Stimulated activated CD8-positive, alpha-beta memory T cell treated with anti-CD3 and anti-CD28 coated beads, Interleukin-15, amount 100 ng/mL, for 1 hour (primary cell): ENCODE measurements around the gene KCNK18.

ENCODE experiments used
- DNase-seq: peaks from one replicate; pipeline ENCODE4 v3.0.0-alpha.2; 2020; ENCODE audit warnings: low read depth

Gene KCNK18

GRCh38 chr10:117197189-117197588 lies at the start of gene KCNK18:
TSS of gene KCNK18 (plus strand) at chr10:117197489. CDS start at chr10:117197489, 0 bp downstream.
- no peak for DNase-seq

- no peak for DNase-seq
These were observed 49.0 kb upstream of the KCNK18 start for GRCh38 chr10:117148284-117148683.

- DNase-seq, result no peak
These were observed 44.6 kb upstream of the KCNK18 start for GRCh38 chr10:117152668-117153067.

GRCh38 chr10:117158297-117158696 lies 39.0 kb upstream of the KCNK18 start:
- no peak for DNase-seq

- DNase-seq, result no peak
These were observed 37.9 kb upstream of the KCNK18 start for GRCh38 chr10:117159390-117159789.

GRCh38 chr10:117160567-117160966 lies 36.7 kb upstream of the KCNK18 start:
- DNase-seq, result no peak

GRCh38 chr10:117161386-117162033 lies 35.8 kb upstream of the KCNK18 start:
- no peak for DNase-seq

GRCh38 chr10:117162093-117163060 lies 34.9 kb upstream of the KCNK18 start:
- DNase-seq, result no peak

GRCh38 chr10:117163061-117163953 lies 34.0 kb upstream of the KCNK18 start:
- DNase-seq, result no peak

- DNase-seq, result no peak
These were observed 33.2 kb upstream of the KCNK18 start for GRCh38 chr10:117163954-117164548.

GRCh38 chr10:117164592-117165537 lies 32.4 kb upstream of the KCNK18 start:
- DNase-seq, result no peak

- no peak for DNase-seq
These were observed 31.5 kb upstream of the KCNK18 start for GRCh38 chr10:117165538-117166417.

- no peak for DNase-seq
These were observed 30.6 kb upstream of the KCNK18 start for GRCh38 chr10:117166418-117167345.

GRCh38 chr10:117167346-117167788 lies 29.9 kb upstream of the KCNK18 start:
- DNase-seq, result no peak

GRCh38 chr10:117167789-117168674 lies 29.3 kb upstream of the KCNK18 start:
- DNase-seq, result peak; percentile 27

GRCh38 chr10:117168729-117169128 lies 28.6 kb upstream of the KCNK18 start:
- no peak for DNase-seq

GRCh38 chr10:117169480-117169879 lies 27.8 kb upstream of the KCNK18 start:
- DNase-seq, result no peak
